ENCODE results near the gene SSX4.
"Not testable (repeated sequence)": the region's sequence is repeated elsewhere in the genome, so short reads cannot be mapped to it uniquely, and the experiment has no call there.

The SSX4 gene, protein sequence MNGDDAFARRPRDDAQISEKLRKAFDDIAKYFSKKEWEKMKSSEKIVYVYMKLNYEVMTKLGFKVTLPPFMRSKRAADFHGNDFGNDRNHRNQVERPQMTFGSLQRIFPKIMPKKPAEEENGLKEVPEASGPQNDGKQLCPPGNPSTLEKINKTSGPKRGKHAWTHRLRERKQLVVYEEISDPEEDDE

DNA sequence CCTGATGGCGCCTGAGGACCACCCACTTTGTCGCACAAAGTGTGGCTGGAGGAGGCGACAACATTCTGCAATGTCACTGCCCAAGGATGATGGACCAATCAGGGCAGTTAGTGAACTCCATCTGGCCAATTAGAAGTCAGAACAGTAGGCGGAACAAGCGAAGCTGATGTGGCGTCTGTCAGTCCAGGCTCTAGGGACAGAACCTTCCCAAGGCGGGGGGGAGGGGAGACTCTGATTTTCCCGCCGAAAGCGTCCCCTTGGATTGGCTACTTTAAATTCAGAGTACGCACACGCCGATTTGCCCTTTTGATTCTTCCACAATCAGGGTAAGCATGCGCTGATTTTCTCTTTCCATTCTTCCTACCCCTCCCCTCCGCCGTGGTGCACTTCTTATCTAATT, at the start of gene SSX4:
SSX4 (plus strand) TSS at position 301 of the 400 bp plus-strand sequence. CDS start 515 bp downstream, outside the sequence.
- not testable (repeated sequence) for H3K4me3 ChIP-seq (ENCODE audit: low read length)

DNA sequence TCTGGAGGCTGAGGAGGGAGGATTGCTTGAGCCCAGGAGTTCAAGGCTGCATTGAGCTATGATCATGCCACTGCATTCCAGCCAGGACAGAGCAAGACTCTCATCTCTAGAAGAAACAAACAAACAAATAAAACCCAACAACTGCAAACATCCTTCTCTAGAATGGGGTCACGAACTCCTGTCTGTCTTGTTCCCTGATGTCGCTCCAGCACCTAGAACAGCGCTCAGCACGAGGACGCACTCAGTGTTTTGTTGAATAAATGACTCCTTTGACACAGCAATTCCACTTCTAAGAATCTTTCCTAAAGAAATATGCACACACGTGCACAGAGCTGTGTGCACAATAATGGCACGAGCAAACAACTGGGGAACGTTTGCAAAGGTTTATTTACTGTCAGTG, 37.3 kb upstream of the SSX4 start:
- H3K4me3 ChIP-seq (ENCODE audit: low read length): not testable (repeated sequence)

DNA sequence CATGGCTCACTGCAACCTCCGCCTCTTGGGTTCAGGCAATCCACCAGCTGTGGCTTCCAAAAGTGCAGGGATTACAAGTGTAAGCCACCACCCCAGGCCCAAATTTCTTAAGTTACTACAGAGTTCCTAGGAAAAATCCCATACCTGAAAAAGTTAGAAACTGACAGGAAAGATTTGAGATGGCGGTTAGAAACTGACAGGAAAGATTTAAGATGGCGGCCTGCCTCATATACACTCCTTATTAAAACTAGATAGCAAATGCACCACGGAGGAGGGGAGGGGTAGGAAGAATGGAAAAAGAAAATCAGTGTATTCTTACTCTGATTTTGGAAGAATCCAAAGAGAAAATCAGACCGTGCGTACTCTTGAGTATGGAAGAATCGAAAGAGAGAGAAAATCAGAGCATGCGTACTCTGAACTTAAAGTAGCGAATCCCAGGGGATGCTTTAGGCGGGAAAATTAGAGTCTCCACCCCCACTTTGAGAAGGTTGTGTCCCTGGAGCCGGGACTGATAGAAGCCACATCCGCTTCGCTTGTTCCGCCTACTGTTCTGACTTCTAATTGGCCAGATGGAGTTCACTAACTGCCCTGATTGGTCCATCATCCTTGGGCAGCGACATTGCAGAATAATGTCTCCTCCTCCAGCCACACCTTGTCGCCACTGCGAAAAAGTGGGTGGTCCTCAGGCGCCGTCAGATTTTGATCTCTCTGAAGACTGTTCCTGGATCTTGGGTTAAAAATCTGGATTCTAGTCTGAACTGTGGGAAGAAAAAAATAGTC, 26.8 kb upstream of the SSX4 start, which contains the start of gene SSX3:
SSX3 (minus strand) TSS at position 389 of the 780 bp plus-strand sequence. CDS start 1,454 bp downstream, outside the sequence.
- not testable (repeated sequence) for H3K4me3 ChIP-seq (ENCODE audit: low read length)

DNA sequence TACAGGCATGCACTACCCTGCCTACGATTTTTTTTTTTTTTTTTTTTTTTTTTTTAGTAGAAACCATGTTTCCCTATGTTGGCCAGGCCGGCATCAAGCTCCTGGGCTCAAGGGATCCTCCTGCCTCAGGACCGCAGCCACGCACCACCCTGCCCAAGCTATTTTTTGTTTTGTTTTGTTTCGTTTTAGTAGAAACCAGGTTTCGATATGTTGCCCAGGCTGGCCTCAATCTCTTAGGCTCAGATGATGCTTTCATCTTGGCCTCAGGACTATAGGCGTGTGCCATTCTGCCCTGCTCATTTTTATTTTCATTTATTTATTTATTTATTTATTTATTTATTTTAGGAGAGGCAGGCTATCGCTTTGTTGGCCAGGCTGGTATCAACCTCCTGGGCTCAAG, 25.7 kb upstream of the SSX4 start:
- no peak overlapping the region for H3K4me3 ChIP-seq (ENCODE audit: low read length)
- TF ChIP-seq ZNF274 (IDR thresholded peaks at IDR 0.05; ENCODE audit: low read depth, low read length): no peak

DNA sequence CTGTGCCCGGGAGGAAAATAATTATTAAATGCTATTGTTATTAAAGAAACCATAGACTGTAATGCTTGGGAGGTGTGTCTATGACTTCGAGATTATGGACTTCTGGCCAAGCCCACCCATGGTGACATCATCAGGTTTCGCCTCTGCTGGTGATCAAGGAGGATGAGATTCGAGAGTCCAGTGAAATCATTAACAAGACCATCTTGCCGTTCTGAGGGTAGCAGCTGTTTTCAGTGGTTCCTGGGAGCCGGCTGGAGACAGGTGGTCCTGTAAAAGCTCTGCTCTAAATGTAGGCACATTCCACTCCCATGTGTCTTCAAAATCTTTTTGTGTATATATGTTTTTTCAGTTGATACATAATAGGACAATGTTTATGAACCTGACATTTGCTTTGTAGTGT, 24.1 kb upstream of the SSX4 start:
- H3K4me3 ChIP-seq (ENCODE audit: low read length): not testable (repeated sequence)

DNA sequence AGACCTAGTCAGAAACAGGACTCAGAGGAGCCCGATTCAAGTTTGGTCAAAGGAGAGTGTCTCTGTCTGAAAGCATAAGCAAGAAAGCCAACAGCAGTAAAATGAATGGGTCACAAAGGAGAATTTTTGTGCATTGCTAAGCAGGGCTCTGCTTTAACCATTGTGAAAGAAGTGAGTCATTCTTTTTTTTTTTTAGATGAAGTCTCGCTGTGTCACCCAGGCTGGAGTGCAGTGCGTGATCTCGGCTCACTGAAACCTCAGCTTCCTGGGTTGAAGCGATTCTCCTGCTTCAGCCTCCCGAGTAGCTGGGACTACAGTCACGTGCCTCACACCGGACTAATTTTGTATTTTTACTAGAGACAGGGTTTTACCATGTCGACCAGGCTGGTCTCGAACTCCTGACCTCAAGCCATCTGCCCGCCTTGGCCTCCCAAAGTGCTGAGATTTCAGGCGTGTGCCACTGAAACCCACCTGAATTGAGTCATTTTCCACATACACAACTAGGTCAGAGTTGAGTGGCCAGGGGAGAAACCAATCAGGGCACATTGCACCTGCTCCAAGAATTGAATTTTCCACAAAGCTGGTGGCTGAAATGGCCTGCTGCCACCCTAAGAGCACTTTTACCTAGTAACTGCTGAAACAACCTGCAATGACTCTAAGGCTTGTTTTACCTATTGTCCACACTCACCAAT, 15.5 kb upstream of the SSX4 start:
- not testable (repeated sequence) for H3K4me3 ChIP-seq (ENCODE audit: low read length)

DNA sequence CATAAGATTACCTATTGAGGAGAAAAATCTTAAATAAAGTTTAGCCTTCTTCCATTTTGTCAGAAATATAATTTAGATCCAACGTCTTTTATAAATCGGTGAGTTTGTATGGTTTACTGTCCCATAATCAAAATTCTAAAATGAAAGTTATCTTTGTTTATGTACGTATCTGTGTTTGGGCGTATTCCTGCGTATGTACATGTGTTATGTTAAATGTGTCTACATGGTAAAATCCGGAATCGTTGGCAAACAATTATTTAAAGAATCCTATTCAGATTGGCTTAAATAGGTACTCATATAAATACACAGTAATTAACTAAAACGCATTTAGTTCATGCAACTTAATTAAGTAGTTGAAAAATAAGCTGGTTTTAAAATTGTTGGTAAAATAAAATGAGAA, 12.9 kb upstream of the SSX4 start:
- H3K4me3 ChIP-seq (ENCODE audit: low read length): not testable (repeated sequence)

DNA sequence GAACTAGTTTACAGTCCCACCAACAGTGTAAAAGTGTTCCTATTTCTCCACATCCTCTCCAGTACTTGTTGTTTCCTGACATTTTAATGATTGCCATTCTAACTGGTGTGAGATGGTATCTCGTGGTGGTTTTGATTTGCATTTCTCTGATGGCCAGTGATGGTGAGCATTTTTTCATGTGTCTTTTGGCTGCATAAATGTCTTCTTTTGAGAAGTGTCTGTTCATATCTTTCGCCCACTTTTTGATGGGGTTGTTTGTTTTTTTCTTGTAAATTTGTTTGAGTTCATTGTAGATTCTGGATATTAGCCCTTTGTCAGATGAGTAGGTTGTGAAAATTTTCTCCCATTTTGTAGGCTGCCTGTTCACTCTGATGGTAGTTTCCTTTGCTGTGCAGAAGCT, 13.6 kb downstream of the SSX4 start:
- not testable (repeated sequence) for H3K4me3 ChIP-seq (ENCODE audit: low read length)

DNA sequence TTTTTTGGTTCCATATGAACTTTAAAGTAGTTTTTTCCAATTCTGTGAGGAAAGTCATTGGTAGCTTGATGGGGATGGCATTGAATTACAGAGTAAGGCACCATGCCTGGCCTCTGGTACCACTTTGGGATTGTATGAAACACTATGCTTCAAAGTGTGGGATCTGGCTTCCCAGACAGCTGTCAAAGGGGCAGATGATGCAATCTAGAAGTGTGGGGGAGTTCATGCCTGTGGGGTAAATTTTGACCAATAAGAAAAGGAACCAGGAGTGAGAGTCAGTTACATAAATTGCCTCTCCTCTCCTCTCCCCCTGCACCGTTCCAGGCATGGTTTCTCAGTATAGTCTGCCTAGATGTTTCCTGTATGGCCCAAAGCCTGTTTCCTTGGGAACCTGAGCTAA, 14.5 kb downstream of the SSX4 start:
- H3K4me3 ChIP-seq (ENCODE audit: low read length): not testable (repeated sequence)

DNA sequence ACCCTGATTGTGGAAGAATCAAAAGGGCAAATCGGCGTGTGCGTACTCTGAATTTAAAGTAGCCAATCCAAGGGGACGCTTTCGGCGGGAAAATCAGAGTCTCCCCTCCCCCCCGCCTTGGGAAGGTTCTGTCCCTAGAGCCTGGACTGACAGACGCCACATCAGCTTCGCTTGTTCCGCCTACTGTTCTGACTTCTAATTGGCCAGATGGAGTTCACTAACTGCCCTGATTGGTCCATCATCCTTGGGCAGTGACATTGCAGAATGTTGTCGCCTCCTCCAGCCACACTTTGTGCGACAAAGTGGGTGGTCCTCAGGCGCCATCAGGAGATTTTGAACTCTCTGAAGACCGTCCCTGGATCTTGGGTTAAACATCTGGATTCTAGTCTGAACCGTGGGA, 28.5 kb downstream of the SSX4 start, which contains the start of gene SSX4B:
SSX4B (minus strand) TSS at position 101 of the 400 bp plus-strand sequence. CDS start 588 bp downstream, outside the sequence.
- H3K4me3 ChIP-seq (ENCODE audit: low read length): not testable (repeated sequence)

DNA sequence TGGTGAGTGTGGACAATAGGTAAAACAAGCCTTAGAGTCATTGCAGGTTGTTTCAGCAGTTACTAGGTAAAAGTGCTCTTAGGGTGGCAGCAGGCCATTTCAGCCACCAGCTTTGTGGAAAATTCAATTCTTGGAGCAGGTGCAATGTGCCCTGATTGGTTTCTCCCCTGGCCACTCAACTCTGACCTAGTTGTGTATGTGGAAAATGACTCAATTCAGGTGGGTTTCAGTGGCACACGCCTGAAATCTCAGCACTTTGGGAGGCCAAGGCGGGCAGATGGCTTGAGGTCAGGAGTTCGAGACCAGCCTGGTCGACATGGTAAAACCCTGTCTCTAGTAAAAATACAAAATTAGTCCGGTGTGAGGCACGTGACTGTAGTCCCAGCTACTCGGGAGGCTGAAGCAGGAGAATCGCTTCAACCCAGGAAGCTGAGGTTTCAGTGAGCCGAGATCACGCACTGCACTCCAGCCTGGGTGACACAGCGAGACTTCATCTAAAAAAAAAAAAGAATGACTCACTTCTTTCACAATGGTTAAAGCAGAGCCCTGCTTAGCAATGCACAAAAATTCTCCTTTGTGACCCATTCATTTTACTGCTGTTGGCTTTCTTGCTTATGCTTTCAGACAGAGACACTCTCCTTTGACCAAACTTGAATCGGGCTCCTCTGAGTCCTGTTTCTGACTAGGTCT, 43.8 kb downstream of the SSX4 start:
- not testable (repeated sequence) for H3K4me3 ChIP-seq (ENCODE audit: low read length)

DNA sequence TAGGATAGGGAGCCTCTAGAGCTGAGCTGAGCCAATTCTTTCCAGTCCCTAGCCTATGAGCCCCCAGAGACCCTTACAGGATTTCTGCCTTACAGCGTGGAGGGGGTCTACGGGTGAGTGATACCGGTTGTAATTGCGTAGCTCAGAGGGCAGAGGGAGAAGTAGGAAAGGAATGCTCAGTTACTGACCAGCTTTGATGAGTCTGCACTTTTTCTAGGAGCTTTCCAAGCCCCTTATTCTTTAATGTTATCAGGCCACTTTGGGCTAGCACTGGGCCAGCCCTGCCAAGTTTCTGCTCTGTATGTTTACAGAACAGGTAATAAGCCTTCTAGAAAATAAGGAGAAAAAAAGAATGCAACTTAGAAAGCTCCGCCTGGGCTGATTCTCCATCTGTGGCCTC, 46.3 kb downstream of the SSX4 start:
- H3K4me3 ChIP-seq (ENCODE audit: low read length): not testable (repeated sequence)

DNA sequence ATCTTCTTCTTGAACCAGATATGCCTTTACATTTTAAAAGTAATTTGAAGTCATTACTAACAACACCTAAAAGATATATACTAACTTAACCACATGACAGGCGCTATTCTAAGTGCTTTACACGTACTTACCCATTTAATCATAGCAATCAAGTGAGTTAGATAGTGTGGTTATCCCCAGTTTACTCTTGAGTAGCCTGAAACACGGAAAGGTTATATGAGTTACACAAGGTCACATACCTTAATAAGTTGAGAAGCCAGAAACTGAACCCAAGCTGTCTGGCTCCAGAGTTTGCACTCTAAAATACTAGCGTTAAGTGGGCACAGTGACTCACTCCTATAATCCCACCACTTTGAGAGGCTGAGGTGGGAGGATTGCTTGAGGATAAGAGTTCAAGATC, 46.8 kb downstream of the SSX4 start:
- not testable (repeated sequence) for H3K4me3 ChIP-seq (ENCODE audit: low read length)

DNA sequence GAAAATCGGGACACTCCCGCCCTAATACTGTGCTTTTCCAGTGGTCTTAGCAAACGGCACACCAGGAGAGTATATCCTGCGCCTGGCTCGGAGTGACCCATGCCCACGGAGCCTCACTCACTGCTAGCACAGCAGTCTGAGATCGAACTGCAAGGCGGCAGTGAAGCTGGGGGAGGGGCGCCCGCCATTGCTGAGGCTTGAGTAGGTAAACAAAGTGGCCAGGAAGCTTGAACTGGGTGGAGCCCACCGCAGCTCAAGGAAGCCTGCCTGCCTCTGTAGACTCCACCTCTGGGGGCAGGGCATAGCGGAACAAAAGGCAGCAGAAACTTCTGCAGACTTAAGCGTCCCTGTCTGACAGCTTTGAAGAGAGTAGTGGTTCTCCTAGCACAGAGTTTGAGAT, 50.4 kb downstream of the SSX4 start:
- H3K4me3 ChIP-seq (ENCODE audit: low read length): not testable (repeated sequence)
